ENCODE data around the gene IL36B. TPM values are rescaled to one million over a fixed set of nuclear protein-coding genes. Genes with fewer than 3 reads are reported as not detected.
"Not testable (repeated sequence)": the region's sequence is repeated elsewhere in the genome, so short reads cannot be mapped to it uniquely, and the experiment has no call there.

The IL36B gene
- 0.13 TPM in 1 of 2 replicates, not detected in the other for total RNA-seq

GRCh38 chr2:113052396-113052917, at the start of gene IL36B:
IL36B (minus strand) TSS chr2:113052867.
- no peak for FAIRE-seq
- no peak within 1 kb of the TSS for H3K4me3 ChIP-seq (ENCODE audit: low read depth, low read length)
- TF ChIP-seq, protein P1, sequence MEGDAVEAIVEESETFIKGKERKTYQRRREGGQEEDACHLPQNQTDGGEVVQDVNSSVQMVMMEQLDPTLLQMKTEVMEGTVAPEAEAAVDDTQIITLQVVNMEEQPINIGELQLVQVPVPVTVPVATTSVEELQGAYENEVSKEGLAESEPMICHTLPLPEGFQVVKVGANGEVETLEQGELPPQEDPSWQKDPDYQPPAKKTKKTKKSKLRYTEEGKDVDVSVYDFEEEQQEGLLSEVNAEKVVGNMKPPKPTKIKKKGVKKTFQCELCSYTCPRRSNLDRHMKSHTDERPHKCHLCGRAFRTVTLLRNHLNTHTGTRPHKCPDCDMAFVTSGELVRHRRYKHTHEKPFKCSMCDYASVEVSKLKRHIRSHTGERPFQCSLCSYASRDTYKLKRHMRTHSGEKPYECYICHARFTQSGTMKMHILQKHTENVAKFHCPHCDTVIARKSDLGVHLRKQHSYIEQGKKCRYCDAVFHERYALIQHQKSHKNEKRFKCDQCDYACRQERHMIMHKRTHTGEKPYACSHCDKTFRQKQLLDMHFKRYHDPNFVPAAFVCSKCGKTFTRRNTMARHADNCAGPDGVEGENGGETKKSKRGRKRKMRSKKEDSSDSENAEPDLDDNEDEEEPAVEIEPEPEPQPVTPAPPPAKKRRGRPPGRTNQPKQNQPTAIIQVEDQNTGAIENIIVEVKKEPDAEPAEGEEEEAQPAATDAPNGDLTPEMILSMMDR (IDR thresholded peaks at IDR 0.05; ENCODE audit: insufficient read depth, low read length, severe bottlenecking): no peak
- no peak for DNase-seq (ENCODE audit: low read depth)
- no peaks in the 10 kb centered on the region for H3K36me3 ChIP-seq (ENCODE audit: control insufficient read depth, insufficient read depth, low read length)
- no peaks in the 10 kb centered on the region for H3K27me3 ChIP-seq (ENCODE audit: control insufficient read depth, insufficient read depth, low read length)

- TF ChIP-seq, protein P1 (IDR thresholded peaks at IDR 0.05; ENCODE audit: insufficient read depth, low read length, severe bottlenecking): no peak
- Histone ChIP-seq H3K4me3 (ENCODE audit: low read depth, low read length) (no peak overlapping the region), H3K36me3 (ENCODE audit: control insufficient read depth, insufficient read depth, low read length) (no peaks in the 10 kb centered on the region), H3K27me3 (ENCODE audit: control insufficient read depth, insufficient read depth, low read length) (no peaks in the 10 kb centered on the region)
- DNase-seq (ENCODE audit: low read depth) (no peak), FAIRE-seq (no peak)
Measured at GRCh38 chr2:113102133-113102532, 49.5 kb upstream of the IL36B start.

- no peak for FAIRE-seq
- no peak for DNase-seq (ENCODE audit: low read depth)
- TF ChIP-seq, protein P1 (IDR thresholded peaks at IDR 0.05; ENCODE audit: insufficient read depth, low read length, severe bottlenecking): no peak
Measured at GRCh38 chr2:113098532-113098931, 45.9 kb upstream of the IL36B start.

GRCh38 chr2:113098041-113098440, 45.4 kb upstream of the IL36B start:
- no peaks in the 10 kb centered on the region for H3K36me3 ChIP-seq (ENCODE audit: control insufficient read depth, insufficient read depth, low read length)
- H3K27me3 ChIP-seq (ENCODE audit: control insufficient read depth, insufficient read depth, low read length): no peaks in the 10 kb centered on the region
- FAIRE-seq: no peak
- H3K4me3 ChIP-seq (ENCODE audit: low read depth, low read length): no peak overlapping the region
- DNase-seq (ENCODE audit: low read depth): no peak
- TF ChIP-seq, protein P1 (IDR thresholded peaks at IDR 0.05; ENCODE audit: insufficient read depth, low read length, severe bottlenecking): no peak

More at GRCh38 chr2:113098532-113098931, 45.9 kb upstream of the IL36B start:
- Histone ChIP-seq H3K4me3 (ENCODE audit: low read depth, low read length) (no peak overlapping the region), H3K36me3 (ENCODE audit: control insufficient read depth, insufficient read depth, low read length) (no peaks in the 10 kb centered on the region), H3K27me3 (ENCODE audit: control insufficient read depth, insufficient read depth, low read length) (no peaks in the 10 kb centered on the region)

GRCh38 chr2:113096842-113097618, 44.4 kb upstream of the IL36B start:
- H3K4me3 ChIP-seq (ENCODE audit: low read depth, low read length); FAIRE-seq; H3K27me3 ChIP-seq (ENCODE audit: control insufficient read depth, insufficient read depth, low read length); DNase-seq (ENCODE audit: low read depth); H3K36me3 ChIP-seq (ENCODE audit: control insufficient read depth, insufficient read depth, low read length): not testable (repeated sequence)

DNA sequence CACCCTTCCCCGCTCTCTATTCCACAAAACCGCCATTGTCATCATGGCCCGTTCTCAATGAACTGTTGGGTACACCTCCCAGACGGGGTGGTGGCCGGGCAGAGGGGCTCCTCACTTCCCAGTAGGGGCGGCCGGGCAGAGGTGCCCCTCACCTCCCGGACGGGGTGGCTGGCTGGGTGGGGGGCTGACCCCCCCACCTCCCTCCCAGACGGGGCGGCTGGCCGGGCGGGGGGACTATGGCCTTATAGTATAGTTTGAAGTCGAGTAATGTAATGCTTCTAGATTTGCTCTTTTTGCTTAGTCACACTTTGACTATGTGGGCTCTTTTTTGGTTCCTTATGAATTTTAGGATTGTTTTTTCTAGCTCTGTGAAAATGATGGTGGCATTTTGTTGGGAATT, 43.6 kb upstream of the IL36B start:
- not testable (repeated sequence) for FAIRE-seq; H3K27me3 ChIP-seq (ENCODE audit: control insufficient read depth, insufficient read depth, low read length); DNase-seq (ENCODE audit: low read depth); H3K36me3 ChIP-seq (ENCODE audit: control insufficient read depth, insufficient read depth, low read length); H3K4me3 ChIP-seq (ENCODE audit: low read depth, low read length)

GRCh38 chr2:113093613-113093977, 40.9 kb upstream of the IL36B start:
- FAIRE-seq (no peak), DNase-seq (ENCODE audit: low read depth) (no peak)
- no peaks in the 10 kb centered on the region for H3K36me3 ChIP-seq (ENCODE audit: control insufficient read depth, insufficient read depth, low read length)

More at GRCh38 chr2:113093613-113093977, 40.9 kb upstream of the IL36B start:
- no peak overlapping the region for H3K4me3 ChIP-seq (ENCODE audit: low read depth, low read length)
- TF ChIP-seq, protein P1 (IDR thresholded peaks at IDR 0.05; ENCODE audit: insufficient read depth, low read length, severe bottlenecking): no peak
- no peaks in the 10 kb centered on the region for H3K27me3 ChIP-seq (ENCODE audit: control insufficient read depth, insufficient read depth, low read length)
